ENCODE results near the gene RNF43.

- TF ChIP-seq CTCF (conservative IDR thresholded peaks at IDR 0.05; ENCODE audit: low read depth, low read length): no peak
- TF ChIP-seq EZH2 (IDR thresholded peaks at IDR 0.05; ENCODE audit: low read length, unreplicated experiment): no peak
- TF ChIP-seq EZH2phosphoT487 (IDR thresholded peaks at IDR 0.05; ENCODE audit: borderline replicate concordance, low read length): no peak
These were observed 38.2 kb upstream of the RNF43 start for GRCh38 chr17:58455491-58455890.

Data from PC-3 (cell line).